UCSD-AML1 (cell line): ENCODE results near the gene C13orf42.
A peak's percentile ranks its signal among the peaks of the same experiment; 100 is the strongest.

Experiments
- DNase-seq: peaks from one replicate; lab custom pipeline; 2025; ENCODE audit not compliant: unreplicated experiment; lab: John Stamatoyannopoulos, UW

C13orf42 gene

GRCh38 chr13:51111174-51111573 lies at the start of gene C13orf42:
TSS of gene C13orf42 (minus strand) at chr13:51111274. CDS start at chr13:51111209, 65 bp downstream.
- no peak for DNase-seq

- no peak for DNase-seq
Observed at GRCh38 chr13:51158880-51159518, 47.9 kb upstream of the C13orf42 start.

GRCh38 chr13:51158365-51158764 lies 47.3 kb upstream of the C13orf42 start:
- DNase-seq = no peak

- no peak for DNase-seq
Observed at GRCh38 chr13:51156648-51157047, 45.6 kb upstream of the C13orf42 start.

- DNase-seq = no peak
Observed at GRCh38 chr13:51155776-51156515, 44.9 kb upstream of the C13orf42 start.

GRCh38 chr13:51155161-51155560 lies 44.1 kb upstream of the C13orf42 start:
- DNase-seq = no peak

GRCh38 chr13:51154029-51154555 lies 43.0 kb upstream of the C13orf42 start:
- DNase-seq = no peak

GRCh38 chr13:51153527-51153926 lies 42.5 kb upstream of the C13orf42 start:
- DNase-seq = no peak

- no peak for DNase-seq
Observed at GRCh38 chr13:51152701-51153100, 41.6 kb upstream of the C13orf42 start.

- DNase-seq = no peak
Observed at GRCh38 chr13:51151463-51151862, 40.4 kb upstream of the C13orf42 start.

- DNase-seq = peak; percentile 25
Observed at GRCh38 chr13:51148952-51149573, 38.0 kb upstream of the C13orf42 start.

GRCh38 chr13:51148223-51148951 lies 37.3 kb upstream of the C13orf42 start:
- peak; percentile 38 for DNase-seq

GRCh38 chr13:51147732-51148131 lies 36.7 kb upstream of the C13orf42 start:
- no peak for DNase-seq

- DNase-seq = no peak
Observed at GRCh38 chr13:51146667-51147066, 35.6 kb upstream of the C13orf42 start.

- DNase-seq = no peak
Observed at GRCh38 chr13:51137250-51137649, 26.2 kb upstream of the C13orf42 start.

GRCh38 chr13:51136276-51136980 lies 25.4 kb upstream of the C13orf42 start:
- no peak for DNase-seq

- DNase-seq = no peak
Observed at GRCh38 chr13:51134763-51135365, 23.8 kb upstream of the C13orf42 start.

GRCh38 chr13:51130348-51130747 lies 19.3 kb upstream of the C13orf42 start:
- no peak for DNase-seq

- DNase-seq = peak; percentile 36
Observed at GRCh38 chr13:51125495-51126226, 14.6 kb upstream of the C13orf42 start.
